Breast epithelium (tissue), 4 donors: ENCODE results near the gene ARR3. TPM values are rescaled to one million over a fixed set of nuclear protein-coding genes. Genes with fewer than 3 reads are reported as not detected.
"Not testable (repeated sequence)": the region's sequence is repeated elsewhere in the genome, so short reads cannot be mapped to it uniquely, and the experiment has no call there.

Experiments used
- DNase-seq, 2 donors: peaks; one replicate each; pipeline ENCODE4 v3.0.0-alpha.2; 2019; ENCODE audit warnings: low spot score in 2 of 2
- H3K27ac ChIP-seq, 2 donors: fragments of 200-600 bp; sonication (generic) in 1 of 2; one replicate each; pipeline ENCODE4 v1.5.1; 2016 to 2019; ENCODE audit warnings: mild to moderate bottlenecking in 1 of 2
- H3K27me3 ChIP-seq, 2 donors: fragments of 200-600 bp; sonication (generic) in 1 of 2; one replicate each; pipeline versions ENCODE4 v1.5.1 to v1.6.0; 2017 to 2019; ENCODE audit warnings: control low read depth in 1 of 2, mild to moderate bottlenecking in 1 of 2
- H3K36me3 ChIP-seq: fragments of 200-600 bp; one replicate; pipeline ENCODE4 v1.5.1; 2019
- H3K4me1 ChIP-seq, 2 donors: fragments of 200-600 bp; sonication (generic); one replicate each; pipeline ENCODE4 v1.5.1; 2016 to 2019; ENCODE audit warnings: control low read depth in 1 of 2
- H3K4me3 ChIP-seq, 3 donors: fragments of 200-600 bp; sonication (generic); 1 replicate in 2 of 3; 2 replicates in 1 of 3; pipeline ENCODE4 v1.5.1; 2016 to 2019; ENCODE audit warnings: mild to moderate bottlenecking in 3 of 3, moderate library complexity in 2 of 3
- H3K9me3 ChIP-seq, 2 donors: fragments of 200-600 bp; sonication (generic) in 1 of 2; one replicate each; pipeline ENCODE4 v1.5.1; 2016 to 2019; ENCODE audit warnings: control low read depth in 1 of 2
- CTCF ChIP-seq, 3 donors: fragments of 450-650 bp; IDR thresholded peaks; one replicate each; pipeline ENCODE4 v1.5.1; 2016 to 2017; ENCODE audit warnings: antibody characterized with exemption in 3 of 3, mild to moderate bottlenecking in 3 of 3, moderate library complexity in 3 of 3
- POLR2A ChIP-seq: fragments of 450-650 bp; IDR thresholded peaks from one replicate; pipeline ENCODE4 v1.6.1; 2016; ENCODE audit warnings: antibody characterized with exemption, mild to moderate bottlenecking, moderate library complexity
- POLR2AphosphoS5 ChIP-seq, 3 donors: sonication (generic); formaldehyde crosslinking; IDR thresholded peaks; one replicate each; pipeline ENCODE4 v1.6.1; 2017; ENCODE audit warnings: antibody characterized with exemption in 3 of 3
- intact Hi-C: fragments of 100-400 bp; cut with DNase I; formaldehyde crosslinking; loops from one replicate; pipeline ENCODE4 v1.15.1; 2023; ENCODE audit warnings: low total_unique reads
- total RNA-seq, 3 donors: library from RNA; depleted of rRNA; stranded (reverse); fragments of >200 nt; gene quantifications; one replicate each; pipeline ENCODE4 v1.1.0, GENCODE V29; 2016

Gene ARR3
- total RNA-seq, 3 donors from 2014 or later, result not detected

- no peaks in the 10 kb centered on the region for H3K4me1 ChIP-seq
- TF ChIP-seq CTCF (IDR thresholded peaks at IDR 0.05) (no peak), POLR2A (no peak), POLR2AphosphoS5 (IDR thresholded peaks at IDR 0.05) (no peak)
Measured at GRCh38 chrX:70234355-70234754, 33.8 kb upstream of the ARR3 start, which contains the start of gene AWAT1. TSS of gene AWAT1 (plus strand) at chrX:70234655. CDS start at chrX:70234696, 41 bp downstream.

GRCh38 chrX:70240751-70241150, 27.4 kb upstream of the ARR3 start:
- no peak overlapping the region for H3K4me3 ChIP-seq
- no peak overlapping the region for H3K27ac ChIP-seq
- DNase-seq, result no peak
- H3K27me3 ChIP-seq, result peaks cover 0 to 54% of the 10 kb centered on the region in 2 donors
- TF ChIP-seq CTCF (IDR thresholded peaks at IDR 0.05) (no peak), POLR2AphosphoS5 (IDR thresholded peaks at IDR 0.05) (no peak), POLR2A (no peak)
- intact Hi-C loops, result no loop called here
- no peaks in the 10 kb centered on the region for H3K36me3 ChIP-seq
- H3K9me3 ChIP-seq, result no peaks in the 10 kb centered on the region
- H3K4me1 ChIP-seq, result no peaks in the 10 kb centered on the region

More at GRCh38 chrX:70234355-70234754, 33.8 kb upstream of the ARR3 start, which contains the start of gene AWAT1:
- no peak for DNase-seq
- H3K27ac ChIP-seq, result no peak within 1 kb of the TSS
- H3K9me3 ChIP-seq, result no peaks in the 10 kb centered on the region
- intact Hi-C loops, result no loop called here
- no peaks in the 10 kb centered on the region for H3K36me3 ChIP-seq
- peaks cover 0 to 30% of the 10 kb centered on the region in 2 donors for H3K27me3 ChIP-seq
- H3K4me3 ChIP-seq, result no peak within 1 kb of the TSS

- H3K36me3 ChIP-seq, result no peaks in the 10 kb centered on the region
- DNase-seq, result no peak
- no peaks in the 10 kb centered on the region for H3K9me3 ChIP-seq
- no peaks in the 10 kb centered on the region for H3K4me1 ChIP-seq
- intact Hi-C loops, result no loop called here
- peaks cover 0 to 51% of the 10 kb centered on the region in 2 donors for H3K27me3 ChIP-seq
- no peak overlapping the region for H3K4me3 ChIP-seq
- TF ChIP-seq POLR2A (no peak), CTCF (IDR thresholded peaks at IDR 0.05) (no peak), POLR2AphosphoS5 (IDR thresholded peaks at IDR 0.05) (no peak)
- no peak overlapping the region for H3K27ac ChIP-seq
Measured at GRCh38 chrX:70241501-70241900, 26.6 kb upstream of the ARR3 start.

- H3K9me3 ChIP-seq, intact Hi-C loops, H3K36me3 ChIP-seq, H3K4me1 ChIP-seq, H3K27ac ChIP-seq, DNase-seq, H3K4me3 ChIP-seq: not testable (repeated sequence)
- H3K27me3 ChIP-seq, result peaks cover 0 to 50% of the 10 kb centered on the region in 2 donors
Measured at GRCh38 chrX:70243601-70244000, 24.5 kb upstream of the ARR3 start.

- Histone ChIP-seq H3K27me3 (peaks cover 0 to 38% of the 10 kb centered on the region in 2 donors), H3K4me1 (no peaks in the 10 kb centered on the region), H3K27ac (no peak overlapping the region), H3K4me3 (no peak overlapping the region), H3K9me3 (no peaks in the 10 kb centered on the region), H3K36me3 (no peaks in the 10 kb centered on the region)
- DNase-seq, result no peak
- no peak for TF ChIP-seq POLR2AphosphoS5 (IDR thresholded peaks at IDR 0.05)
- no peak for TF ChIP-seq POLR2A
- TF ChIP-seq CTCF (IDR thresholded peaks at IDR 0.05), result no peak
- intact Hi-C loops, result no loop called here
Measured at GRCh38 chrX:70244881-70245280, 23.3 kb upstream of the ARR3 start.

- peaks cover 0 to 22% of the 10 kb centered on the region in 2 donors for H3K27me3 ChIP-seq
Measured at GRCh38 chrX:70247252-70247651, 20.9 kb upstream of the ARR3 start.

More at GRCh38 chrX:70247252-70247651, 20.9 kb upstream of the ARR3 start:
- TF ChIP-seq POLR2A (no peak), CTCF (IDR thresholded peaks at IDR 0.05) (no peak), POLR2AphosphoS5 (IDR thresholded peaks at IDR 0.05) (no peak)
- Histone ChIP-seq H3K36me3 (no peaks in the 10 kb centered on the region), H3K4me3 (no peak overlapping the region), H3K27ac (no peak overlapping the region), H3K4me1 (no peaks in the 10 kb centered on the region), H3K9me3 (no peaks in the 10 kb centered on the region)
- intact Hi-C loops, result no loop called here
- no peak for DNase-seq
